Omental fat pad (tissue), 4 donors: ENCODE results near the gene SIGLEC10. TPM values are rescaled to one million over a fixed set of nuclear protein-coding genes. Genes with fewer than 3 reads are reported as not detected.

Experiments used
- ATAC-seq: fragments of 150-250 bp; one replicate; pipeline ENCODE4 v1.9.1; 2016; ENCODE audit warnings: mild to moderate bottlenecking, moderate library complexity; ENCODE audit not compliant: low FRiP score
- DNase-seq: peaks from one replicate; pipeline ENCODE4 v3.0.0-alpha.2; 2019; ENCODE audit warnings: low spot score
- CTCF ChIP-seq, 3 donors: fragments of 450-650 bp; IDR thresholded peaks; one replicate each; pipeline ENCODE4 v1.5.1; 2016 to 2017; ENCODE audit warnings: antibody characterized with exemption in 3 of 3, mild to moderate bottlenecking in 3 of 3, moderate library complexity in 2 of 3
- total RNA-seq, 4 donors: library from RNA; depleted of rRNA; stranded (reverse); fragments of >200 nt; gene quantifications; one replicate each; pipeline ENCODE4 v1.1.0, GENCODE V29; 2016

SIGLEC10 gene
- total RNA-seq, 4 donors from 2014 or later = 1.1 to 3.9 (median 2.8) TPM

GRCh38 chr19:51460164-51460992, 42.9 kb upstream of the SIGLEC10 start:
- ATAC-seq = no peak
- TF ChIP-seq CTCF (IDR thresholded peaks at IDR 0.05) = no peak
- DNase-seq = no peak

GRCh38 chr19:51458899-51459505, 41.6 kb upstream of the SIGLEC10 start:
- no peak for TF ChIP-seq CTCF (IDR thresholded peaks at IDR 0.05)
- no peak for DNase-seq
- no peak for ATAC-seq

- no peak for TF ChIP-seq CTCF (IDR thresholded peaks at IDR 0.05)
- DNase-seq = no peak
Observed at GRCh38 chr19:51458051-51458645, 40.7 kb upstream of the SIGLEC10 start, which contains the start of gene SIGLEC8. SIGLEC8 (minus strand) TSS chr19:51458454; CDS start chr19:51458387, 67 bp downstream.

GRCh38 chr19:51457351-51458013, 40.0 kb upstream of the SIGLEC10 start:
- DNase-seq (no peak), ATAC-seq (no peak)
- no peak for TF ChIP-seq CTCF (IDR thresholded peaks at IDR 0.05)

More at GRCh38 chr19:51458051-51458645, 40.7 kb upstream of the SIGLEC10 start, which contains the start of gene SIGLEC8:
- ATAC-seq = no peak

GRCh38 chr19:51456541-51457290, 39.3 kb upstream of the SIGLEC10 start:
- TF ChIP-seq CTCF (IDR thresholded peaks at IDR 0.05) = no peak
- DNase-seq (no peak), ATAC-seq (no peak)

- TF ChIP-seq CTCF (IDR thresholded peaks at IDR 0.05) = no peak
- ATAC-seq = no peak
- no peak for DNase-seq
Observed at GRCh38 chr19:51450730-51451307, 33.4 kb upstream of the SIGLEC10 start.
